WTC11 (cell line): ENCODE data around the gene SKP1. TPM values are rescaled to one million over a fixed set of nuclear protein-coding genes. Genes with fewer than 3 reads are reported as not detected.
A peak's percentile ranks its signal among the peaks of the same experiment; 100 is the strongest.

Experiments
- ATAC-seq: fragments of 200-7000 bp; cut with Tn5 transposase; 2 replicates; pipeline ENCODE4 v1.10.0; 2021; ENCODE audit warnings: mild to moderate bottlenecking, moderate library complexity
- CTCF ChIA-PET: fragments of 300-600 bp; sonication (Branson Sonifier 250); formaldehyde crosslinking; loops from one replicate; lab custom pipeline; 2021; ENCODE audit warnings: antibody characterized with exemption; lab: Charles Lee
- POLR2A ChIA-PET: fragments of 350-600 bp; sonication (Branson Sonifier 250); formaldehyde crosslinking; loops from one replicate; lab custom pipeline; 2021; ENCODE audit warnings: antibody characterized with exemption; lab: Charles Lee
- DNase-seq: peaks from one replicate; pipeline ENCODE4 v3.0.0; 2021; ENCODE audit warnings: low spot score
- H3K27ac Mint-ChIP-seq: 2 replicates; pipeline ENCODE4 v1.8.0; 2021; ENCODE audit warnings: mixed read lengths
- H3K27me3 Mint-ChIP-seq: 2 replicates; pipeline ENCODE4 v1.8.0; 2021; ENCODE audit warnings: low read depth, mild to moderate bottlenecking, moderate library complexity, mixed read lengths
- H3K36me3 Mint-ChIP-seq: 2 replicates; pipeline ENCODE4 v1.8.0; 2021; ENCODE audit warnings: mixed read lengths
- H3K4me1 Mint-ChIP-seq: 2 replicates; pipeline ENCODE4 v1.8.0; 2022; ENCODE audit warnings: mixed read lengths
- H3K4me3 Mint-ChIP-seq: 2 replicates; pipeline ENCODE4 v1.8.0; 2021; ENCODE audit warnings: mild to moderate bottlenecking, moderate library complexity, mixed read lengths
- H3K9me3 Mint-ChIP-seq: 2 replicates; pipeline ENCODE4 v1.8.0; 2021; ENCODE audit warnings: mixed read lengths
- ARID4B ChIP-seq: sonication (generic); formaldehyde crosslinking; IDR thresholded peaks from 2 replicates; pipeline ENCODE4 v1.8.0; 2023; ENCODE audit warnings: missing genetic modification reagents, mild to moderate bottlenecking, borderline replicate concordance
- ATF2 ChIP-seq: sonication (generic); formaldehyde crosslinking; IDR thresholded peaks from 2 replicates; pipeline ENCODE4 v1.8.1; 2022; ENCODE audit warnings: low read depth, missing genetic modification reagents, borderline replicate concordance
- ATF6 ChIP-seq: sonication (generic); formaldehyde crosslinking; IDR thresholded peaks from 2 replicates; pipeline ENCODE4 v1.8.1; 2023; ENCODE audit warnings: mild to moderate bottlenecking, missing genetic modification reagents
- CREM ChIP-seq: sonication (generic); formaldehyde crosslinking; IDR thresholded peaks from 2 replicates; pipeline ENCODE4 v1.8.1; 2022; ENCODE audit warnings: mild to moderate bottlenecking, missing genetic modification reagents, moderate library complexity
- FOXJ3 ChIP-seq: sonication (generic); formaldehyde crosslinking; IDR thresholded peaks from 2 replicates; pipeline ENCODE4 v1.9.0; 2021; ENCODE audit warnings: missing genetic modification reagents, mild to moderate bottlenecking, borderline replicate concordance
- GABPB1 ChIP-seq: sonication (generic); formaldehyde crosslinking; IDR thresholded peaks from 2 replicates; pipeline ENCODE4 v1.8.1; 2023; ENCODE audit warnings: mild to moderate bottlenecking, missing genetic modification reagents
- HMGA2 ChIP-seq: fragments of 250-450 bp; sonication (Bioruptor Pico); IDR thresholded peaks from 2 replicates; pipeline ENCODE4 v1.4.0; 2021; ENCODE audit warnings: mild to moderate bottlenecking, moderate library complexity
- HMGXB4 ChIP-seq: sonication (generic); formaldehyde crosslinking; IDR thresholded peaks from 2 replicates; pipeline ENCODE4 v1.8.1; 2023; ENCODE audit warnings: mild to moderate bottlenecking, moderate library complexity, missing genetic modification reagents
- JUN ChIP-seq: sonication (generic); formaldehyde crosslinking; IDR thresholded peaks from 2 replicates; pipeline ENCODE4 v1.8.0; 2023; ENCODE audit warnings: mild to moderate bottlenecking, missing genetic modification reagents
- MAX ChIP-seq: sonication (generic); formaldehyde crosslinking; IDR thresholded peaks from 2 replicates; pipeline ENCODE4 v1.8.0; 2022; ENCODE audit warnings: mild to moderate bottlenecking, missing genetic modification reagents
- NFE2L1 ChIP-seq: sonication (generic); formaldehyde crosslinking; IDR thresholded peaks from 2 replicates; pipeline ENCODE4 v1.8.1; 2023; ENCODE audit warnings: missing genetic modification reagents
- NFYB ChIP-seq: sonication (generic); formaldehyde crosslinking; conservative IDR thresholded peaks from 2 replicates; pipeline ENCODE4 v1.8.0; 2022; ENCODE audit warnings: low read depth, missing genetic modification reagents
- NR2C2 ChIP-seq: sonication (generic); formaldehyde crosslinking; IDR thresholded peaks from 2 replicates; pipeline ENCODE4 v1.8.0; 2022; ENCODE audit warnings: mild to moderate bottlenecking, missing genetic modification reagents
- NR3C1 ChIP-seq: sonication (generic); formaldehyde crosslinking; conservative IDR thresholded peaks from 2 replicates; pipeline ENCODE4 v1.8.1; 2023; ENCODE audit warnings: low read depth, mild to moderate bottlenecking, missing genetic modification reagents
- RELA ChIP-seq: sonication (generic); formaldehyde crosslinking; IDR thresholded peaks from 2 replicates; pipeline ENCODE4 v1.8.1; 2022; ENCODE audit warnings: missing genetic modification reagents, mild to moderate bottlenecking, borderline replicate concordance
- SOX15 ChIP-seq: fragments of 250-450 bp; sonication (Bioruptor Pico); IDR thresholded peaks from 2 replicates; pipeline ENCODE4 v1.9.0; 2021; ENCODE audit warnings: mild to moderate bottlenecking
- TP53 ChIP-seq: sonication (generic); formaldehyde crosslinking; IDR thresholded peaks from 2 replicates; pipeline ENCODE4 v1.8.1; 2023; ENCODE audit warnings: mild to moderate bottlenecking, missing genetic modification reagents
- ZNF232 ChIP-seq: sonication (generic); formaldehyde crosslinking; IDR thresholded peaks from 2 replicates; pipeline ENCODE4 v1.8.0; 2022; ENCODE audit warnings: mild to moderate bottlenecking, missing genetic modification reagents
- ZNF281 ChIP-seq: sonication (generic); formaldehyde crosslinking; IDR thresholded peaks from 2 replicates; pipeline ENCODE4 v1.8.0; 2023; ENCODE audit warnings: mild to moderate bottlenecking, missing genetic modification reagents
- ZNF317 ChIP-seq: sonication (generic); formaldehyde crosslinking; IDR thresholded peaks from 2 replicates; pipeline ENCODE4 v1.8.1; 2023; ENCODE audit warnings: low read depth, mild to moderate bottlenecking, moderate library complexity, missing genetic modification reagents, borderline replicate concordance
- ZNF423 ChIP-seq: fragments of 250-450 bp; sonication (Bioruptor Pico); IDR thresholded peaks from 2 replicates; pipeline ENCODE4 v2.1.2; 2022; ENCODE audit warnings: mild to moderate bottlenecking, moderate library complexity
- total RNA-seq: library from RNA; stranded (reverse); gene quantifications from 3 replicates; pipeline ENCODE4 v1.2.3, GENCODE V29; 2021

SKP1 gene
- total RNA-seq, 1 experiment from 2014 or later, result 285 TPM

- TF ChIP-seq ZNF317 (CRISPR knock-in tag) (no peak), CREM (CRISPR knock-in tag) (peak; percentile 92), ZNF232 (CRISPR knock-in tag) (no peak; the same call in 1 of the 2 replicates), NFYB (CRISPR knock-in tag) (no peak), SOX15 (CRISPR knock-in tag) (no peak), ZNF423 (CRISPR knock-in tag) (peak; percentile 90)
Measured at GRCh38 chr5:134225780-134226440, 49.2 kb upstream of the SKP1 start, which contains the start of gene PPP2CA (continued).

GRCh38 chr5:134224888-134225779 lies 48.4 kb upstream of the SKP1 start:
- ATAC-seq, result peak; percentile 33
- Mint-ChIP-seq H3K27me3 (no peaks in the 10 kb centered on the region), H3K4me3 (peak overlapping the region; percentile 87), H3K27ac (peak overlapping the region; percentile 96), H3K4me1 (peaks cover 48% of the 10 kb centered on the region), H3K36me3 (peaks cover 21% of the 10 kb centered on the region), H3K9me3 (no peaks in the 10 kb centered on the region)
- CTCF ChIA-PET, result interaction anchor here (0.6 to 3.3 kb wide), 10 partner anchors 11 to 362 kb away, joined by 3 to 27 read pairs (median 4); partner anchors contain the start of genes SKP1 and UBE2B
- POLR2A ChIA-PET, result interaction anchor here (0.7 to 2.7 kb wide), 13 partner anchors 8 to 362 kb away, joined by 3 to 26 read pairs (median 6); partner anchors contain the start of genes SKP1 and UBE2B
- peak; percentile 74 for DNase-seq
- TF ChIP-seq NFE2L1 (CRISPR knock-in tag), result no peak
- no peak for TF ChIP-seq RELA (CRISPR knock-in tag)
- TF ChIP-seq JUN (CRISPR knock-in tag), result 0 out of 2 replicates have a peak, but pooled peaks have one; percentile 70
- no peak for TF ChIP-seq TP53 (CRISPR knock-in tag)
- no peak for TF ChIP-seq NR2C2 (CRISPR knock-in tag)
- no peak for TF ChIP-seq MAX (CRISPR knock-in tag)
- no peak for TF ChIP-seq NR3C1
- TF ChIP-seq HMGA2 (CRISPR knock-in tag), result no peak
- no peak for TF ChIP-seq ATF6 (CRISPR knock-in tag)
- TF ChIP-seq ARID4B, result no peak; the same call in 1 of the 2 replicates
- TF ChIP-seq GABPB1 (CRISPR knock-in tag), result 0 out of 2 replicates have a peak, but pooled peaks have one; percentile 5
- no peak for TF ChIP-seq FOXJ3
- no peak for TF ChIP-seq HMGXB4 (CRISPR knock-in tag)
- no peak for TF ChIP-seq ZNF281 (CRISPR knock-in tag)
- TF ChIP-seq ATF2, result no peak
